Left forelimb (tissue), 1 donor: ENCODE results near the gene SETDB1.

Experiments used
- DNase-seq: peaks from one replicate; pipeline ENCODE4 v3.0.0-alpha.2; 2018; ENCODE audit warnings: low spot score

The SETDB1 gene

GRCh38 chr1:151003180-151003579 is 77.0 kb downstream of the SETDB1 start:
- no peak for DNase-seq

- DNase-seq: no peak
These were observed 79.7 kb downstream of the SETDB1 start for GRCh38 chr1:151005729-151006319.

- DNase-seq: peak; percentile 77
These were observed 80.3 kb downstream of the SETDB1 start, which contains the start of gene MINDY1 for GRCh38 chr1:151006327-151007052. MINDY1 (minus strand) TSS chr1:151006902; CDS start chr1:151002617, 4,285 bp downstream.

- DNase-seq: no peak
These were observed 81.7 kb downstream of the SETDB1 start for GRCh38 chr1:151007853-151008243.

GRCh38 chr1:151008244-151009205 is 82.4 kb downstream of the SETDB1 start, which contains the start of gene PRUNE1:
PRUNE1 (plus strand) TSS chr1:151008449; CDS start chr1:151008633, 184 bp downstream.
- peak; percentile 98 for DNase-seq

- DNase-seq: no peak
These were observed 83.0 kb downstream of the SETDB1 start for GRCh38 chr1:151009206-151009587.

GRCh38 chr1:151009674-151010345 is 83.6 kb downstream of the SETDB1 start:
- no peak for DNase-seq

GRCh38 chr1:151010346-151010726 is 84.2 kb downstream of the SETDB1 start:
- no peak for DNase-seq

- DNase-seq: no peak
These were observed 85.1 kb downstream of the SETDB1 start for GRCh38 chr1:151011154-151011850.

- no peak for DNase-seq
These were observed 86.7 kb downstream of the SETDB1 start for GRCh38 chr1:151012684-151013471.

GRCh38 chr1:151013518-151013917 is 87.4 kb downstream of the SETDB1 start:
- DNase-seq: no peak
